H1 (cell line): ENCODE results near the gene AP1G2. TPM values are rescaled to one million over a fixed set of nuclear protein-coding genes. Genes with fewer than 3 reads are reported as not detected.

Experiments used
- CTCF ChIA-PET: fragments of 300-600 bp; sonication (Branson Sonifier 250); formaldehyde crosslinking; loops from one replicate; lab custom pipeline; 2021; ENCODE audit not compliant: partially characterized antibody; lab: Charles Lee
- POLR2A ChIA-PET: fragments of 300-600 bp; sonication (Branson Sonifier 250); formaldehyde crosslinking; loops from one replicate; lab custom pipeline; 2021; ENCODE audit warnings: inconsistent platforms; ENCODE audit not compliant: partially characterized antibody; lab: Charles Lee
- DNase-seq, 2 experiments: peaks; one replicate each; pipeline versions ENCODE4 v3.0.0 to v3.0.0-alpha.2; 2010 to 2022; ENCODE audit warnings: low spot score in 2 of 2, low read depth in 1 of 2, mixed read lengths in 1 of 2
- FAIRE-seq: peaks from 2 replicates; lab custom pipeline; 2011; peaks lifted over from hg19 to GRCh38; lab: Jason Lieb, UNC
- H2AFZ ChIP-seq: 2 replicates; pipeline ENCODE4 v1.8.1; 2012; ENCODE audit warnings: low read length, inconsistent platforms
- H2AK5ac ChIP-seq: 2 replicates; pipeline ENCODE4 v1.6.1; 2013; ENCODE audit warnings: low read depth, low read length
- H2BK120ac ChIP-seq: replicated peaks from 2 replicates; pipeline ENCODE3; 2013; ENCODE audit warnings: low read depth, low read length, inconsistent platforms
- H2BK12ac ChIP-seq: 2 replicates; pipeline ENCODE4 v1.6.1; 2013; ENCODE audit warnings: low read depth, low read length
- H2BK15ac ChIP-seq: 2 replicates; pipeline ENCODE4 v1.6.1; 2013; ENCODE audit warnings: low read length
- H2BK20ac ChIP-seq: 2 replicates; pipeline ENCODE4 v1.6.1; 2013; ENCODE audit warnings: low read length
- H2BK5ac ChIP-seq: 2 replicates; pipeline ENCODE4 v1.6.1; 2013; ENCODE audit warnings: low read depth, low read length
- H3K14ac ChIP-seq: 2 replicates; pipeline ENCODE4 v1.6.1; 2013; ENCODE audit warnings: inconsistent platforms; ENCODE audit not compliant: insufficient read length
- H3K18ac ChIP-seq: 2 replicates; pipeline ENCODE4 v1.6.1; 2013; ENCODE audit warnings: low read length; ENCODE audit errors: extremely low read depth
- H3K23ac ChIP-seq: 2 replicates; pipeline ENCODE4 v1.6.1; 2013; ENCODE audit warnings: inconsistent platforms; ENCODE audit not compliant: insufficient read length
- H3K23me2 ChIP-seq: 2 replicates; pipeline ENCODE4 v1.6.1; 2013; ENCODE audit warnings: low read depth, low read length
- H3K27ac ChIP-seq: 2 replicates; pipeline ENCODE4 v1.6.1; 2011; ENCODE audit warnings: low read depth, low read length, inconsistent platforms
- H3K27me3 ChIP-seq, 4 experiments: replicated peaks in 1 of 4; 1 replicate in 1 of 4; 2 replicates in 3 of 4; pipeline versions ENCODE4 v1.6.1 to v1.8.1; 2011 to 2013; ENCODE audit warnings: low read length in 3 of 4, mild to moderate bottlenecking in 3 of 4, inconsistent platforms in 2 of 4, mixed read lengths in 2 of 4, moderate library complexity in 1 of 4; ENCODE audit not compliant: control insufficient read depth in 3 of 4, insufficient read depth in 3 of 4; ENCODE audit errors: extremely low read depth in 1 of 4
- H3K36me3 ChIP-seq, 4 experiments: 2 replicates each; pipeline versions ENCODE4 v1.6.1 to v1.8.1; 2011 to 2013; ENCODE audit warnings: mild to moderate bottlenecking in 4 of 4, low read length in 3 of 4, moderate library complexity in 2 of 4, control low read depth in 1 of 4, inconsistent platforms in 1 of 4; ENCODE audit not compliant: insufficient read depth in 4 of 4, control insufficient read depth in 2 of 4
- H3K4ac ChIP-seq: replicated peaks from 2 replicates; pipeline ENCODE3; 2013; ENCODE audit warnings: low read length, low read depth, mixed read lengths, inconsistent platforms; ENCODE audit not compliant: insufficient read length
- H3K4me1 ChIP-seq, 4 experiments: replicated peaks in 1 of 4; 1 replicate in 1 of 4; 2 replicates in 3 of 4; pipeline versions ENCODE4 v1.6.1 to v1.8.1; 2011 to 2013; ENCODE audit warnings: low read length in 3 of 4, inconsistent platforms in 2 of 4, mixed read lengths in 1 of 4; ENCODE audit not compliant: insufficient read depth in 4 of 4, control insufficient read depth in 3 of 4
- H3K4me2 ChIP-seq, 2 experiments: 2 replicates each; pipeline versions ENCODE4 v1.6.1 to v1.8.1; 2011 to 2013; ENCODE audit warnings: low read depth in 2 of 2, low read length in 2 of 2, control low read depth in 1 of 2, inconsistent platforms in 1 of 2, mild to moderate bottlenecking in 1 of 2; ENCODE audit not compliant: insufficient read depth in 1 of 2
- H3K4me3 ChIP-seq, 4 experiments: fragments of 200-600, 300-600 bp in 1 of 4; sonication (generic), shearing (Covaris generic), sonication (Bioruptor Twin) in 1 of 4; 2 replicates each; pipeline versions ENCODE4 v1.5.1 to v1.8.1; 2011 to 2016; ENCODE audit warnings: low read length in 4 of 4, low read depth in 3 of 4, control low read depth in 2 of 4, inconsistent platforms in 2 of 4, mild to moderate bottlenecking in 2 of 4, mixed read lengths in 1 of 4, moderate library complexity in 1 of 4; ENCODE audit not compliant: insufficient read depth in 2 of 4; ENCODE audit errors: extremely low read depth in 1 of 4
- H3K56ac ChIP-seq: replicated peaks from 2 replicates; pipeline ENCODE3; 2013; ENCODE audit warnings: low read depth, mild to moderate bottlenecking, mixed read lengths, low read length, inconsistent platforms; ENCODE audit not compliant: insufficient read length
- H3K79me1 ChIP-seq: 2 replicates; pipeline ENCODE4 v1.6.1; 2013; ENCODE audit warnings: low read depth, low read length, control low read depth
- H3K79me2 ChIP-seq, 2 experiments: 2 replicates each; pipeline versions ENCODE4 v1.6.1 to v1.8.1; 2012 to 2013; ENCODE audit warnings: low read length in 2 of 2, mild to moderate bottlenecking in 2 of 2, inconsistent platforms in 1 of 2; ENCODE audit not compliant: insufficient read depth in 2 of 2, control insufficient read depth in 1 of 2
- H3K9ac ChIP-seq, 4 experiments: replicated peaks in 1 of 4; 1 replicate in 1 of 4; 2 replicates in 3 of 4; pipeline versions ENCODE4 v1.6.1 to v1.8.1; 2011 to 2013; ENCODE audit warnings: low read depth in 3 of 4, low read length in 3 of 4, control low read depth in 2 of 4, mild to moderate bottlenecking in 2 of 4, moderate library complexity in 2 of 4, inconsistent platforms in 1 of 4; ENCODE audit errors: extremely low read depth in 1 of 4
- H3K9me3 ChIP-seq, 2 experiments: 2 replicates each; pipeline versions ENCODE4 v1.6.1 to v1.8.1; 2012 to 2013; ENCODE audit warnings: mild to moderate bottlenecking in 2 of 2, moderate library complexity in 2 of 2, control low read depth in 1 of 2, inconsistent platforms in 1 of 2, low read depth in 1 of 2, low read length in 1 of 2, mixed read lengths in 1 of 2; ENCODE audit not compliant: insufficient read depth in 2 of 2
- H4K20me1 ChIP-seq, 2 experiments: replicated peaks in 1 of 2; 2 replicates each; pipeline versions ENCODE3 to v1.8.1; 2011 to 2013; ENCODE audit warnings: inconsistent platforms in 2 of 2, low read length in 2 of 2, mild to moderate bottlenecking in 1 of 2; ENCODE audit not compliant: insufficient read depth in 2 of 2, control insufficient read depth in 1 of 2
- H4K5ac ChIP-seq: 2 replicates; pipeline ENCODE4 v1.6.1; 2013; ENCODE audit warnings: low read length, low read depth, mixed read lengths, inconsistent platforms; ENCODE audit not compliant: insufficient read length
- H4K8ac ChIP-seq: 2 replicates; pipeline ENCODE4 v1.8.0; 2013; ENCODE audit warnings: mild to moderate bottlenecking, moderate library complexity, low read length, inconsistent platforms; ENCODE audit not compliant: insufficient read depth; ENCODE audit errors: extremely low read depth
- H4K91ac ChIP-seq: replicated peaks from 2 replicates; pipeline ENCODE3; 2013; ENCODE audit warnings: low read length, mixed read lengths, inconsistent platforms; ENCODE audit not compliant: insufficient read length
- ASH2L ChIP-seq: fragments of 200-600, 300-600 bp; sonication (generic); IDR thresholded peaks from one replicate; pipeline ENCODE4 v1.7.1; 2017; ENCODE audit warnings: low read length
- ATF2 ChIP-seq: IDR thresholded peaks from 2 replicates; pipeline ENCODE4 v1.6.1; 2012; ENCODE audit warnings: low read length, inconsistent platforms
- CTBP2 ChIP-seq: IDR thresholded peaks from 2 replicates; pipeline ENCODE4 v1.7.0; 2011; ENCODE audit warnings: borderline replicate concordance, mild to moderate bottlenecking, moderate library complexity, mixed read lengths, low read length; ENCODE audit not compliant: insufficient read depth, insufficient read length
- EGR1 ChIP-seq: IDR thresholded peaks from 2 replicates; pipeline ENCODE4 v1.6.1; 2011; ENCODE audit warnings: low read depth, low read length, borderline replicate concordance
- KDM4A ChIP-seq: IDR thresholded peaks from one replicate; pipeline ENCODE4 v1.7.1; 2012; ENCODE audit warnings: low read depth, mild to moderate bottlenecking, moderate library complexity, low read length, inconsistent platforms; ENCODE audit not compliant: severe bottlenecking
- POLR2AphosphoS5 ChIP-seq: IDR thresholded peaks from 2 replicates; pipeline ENCODE4 v1.6.1; 2011; ENCODE audit warnings: low read depth, low read length
- RBBP5 ChIP-seq: IDR thresholded peaks from 2 replicates; pipeline ENCODE4 v1.7.1; 2012; ENCODE audit warnings: low read depth, mild to moderate bottlenecking, inconsistent platforms, low read length, moderate library complexity, borderline replicate concordance
- SIN3A ChIP-seq, 2 experiments: IDR thresholded peaks in 1 of 2; conservative IDR thresholded peaks in 1 of 2; 2 replicates each; pipeline ENCODE4 v1.6.1; 2011 to 2012; ENCODE audit warnings: low read length in 2 of 2, improper control_type of control experiment in 1 of 2, low read depth in 1 of 2, mild to moderate bottlenecking in 1 of 2
- SP4 ChIP-seq: IDR thresholded peaks from 2 replicates; pipeline ENCODE4 v1.6.1; 2012; ENCODE audit warnings: low read length, inconsistent platforms
- TAF1 ChIP-seq: IDR thresholded peaks from 2 replicates; pipeline ENCODE4 v1.6.1; 2011; ENCODE audit warnings: mild to moderate bottlenecking, low read depth, low read length
- WGBS, 2 experiments: shearing (Covaris generic) in 1 of 2; methylation state at CpG; one replicate each; pipeline versions ENCODE4 v1.1.6 to v1.1.7; 2013 to 2015; ENCODE audit warnings: low lambda C conversion rate in 2 of 2, mixed read lengths in 2 of 2, inconsistent platforms in 1 of 2, low coverage in 1 of 2, missing lambda C conversion rate in 1 of 2; ENCODE audit not compliant: insufficient replicate concordance in 2 of 2, insufficient coverage in 1 of 2, insufficient read length in 1 of 2; ENCODE audit errors: extremely low coverage in 1 of 2, missing lambda C conversion rate in 1 of 2; 5-methylcytosine and 5-hydroxymethylcytosine counted together
- polyA plus RNA-seq, 7 experiments: library from polyadenylated mRNA; depleted of rRNA in 3 of 7; stranded (reverse) in 5 of 7; unstranded in 2 of 7; fragments of >200 nt in 5 of 7; fragments of 200-250 nt in 2 of 7; gene quantifications; 1 replicate in 5 of 7; 2 replicates in 1 of 7; 4 replicates in 1 of 7; pipeline versions ENCODE4 v1.2.1 to v1.2.3, GENCODE V29; 2011 to 2013; ENCODE audit warnings: missing spikeins in 2 of 7, mixed read lengths in 2 of 7
- total RNA-seq: library from RNA; stranded (reverse); fragmentation: NEBNext Ultra II Directional; extraction: Animal tissue kit (Norgen Biotek cat#: 25700); gene quantifications from 2 replicates; pipeline ENCODE4 v1.2.1, GENCODE V29; 2021

AP1G2 gene
- total and polyA plus RNA-seq, 2 of the 8 experiments (the other 6 are each of a cell fraction or from before 2014, with no cell fraction given): 70.9 to 134 TPM

- Histone ChIP-seq H2AFZ (no peak overlapping the region), H3K23ac (no peak overlapping the region), H3K23me2 (peaks cover 17% of the 10 kb centered on the region), H3K9ac (peak overlapping the region; percentile 56 to 82 (median 72)), H4K5ac (peak overlapping the region; percentile 61), H2BK120ac (no peak overlapping the region), H3K27ac (peak overlapping the region; percentile 61), H2BK20ac (no peak overlapping the region), H3K4me1 (peaks cover 26 to 49% (median 35%) of the 10 kb centered on the region in 4 experiments), H3K14ac (peak overlapping the region; percentile 2), H3K9me3 (no peaks in the 10 kb centered on the region), H4K20me1 (peaks cover 0 to 2% of the 10 kb centered on the region in 2 experiments), H2BK12ac (peak overlapping the region; percentile 90), H4K8ac (peak overlapping the region; percentile 75), H3K79me1 (peaks cover 19% of the 10 kb centered on the region; the same call in 1 of the 2 replicates), H2AK5ac (0 out of 2 replicates have a peak overlapping the region, but pooled peaks have one; percentile 96), H3K18ac (peak overlapping the region; percentile 90), H3K4ac (peak overlapping the region; percentile 76), H3K79me2 (peaks cover 10 to 49% of the 10 kb centered on the region in 2 experiments; a peak in 3 of 4 replicates), H4K91ac (peak overlapping the region; percentile 82), H3K4me2 (peak overlapping the region; percentile 99 to 100), H3K27me3 (no peaks in the 10 kb centered on the region), H2BK15ac (no peak overlapping the region), H2BK5ac (peak overlapping the region; percentile 95), H3K36me3 (peaks cover 0 to 2% (median 1%) of the 10 kb centered on the region in 4 experiments; a peak in 2 of 8 replicates), H3K4me3 (peak overlapping the region; percentile 87 to 99 (median 92)), H3K56ac (peak overlapping the region; percentile 93)
- 7% methylated on average over 14 of the region's 37 CpGs; no CpG with 5 or more reads in 1 of the 2 experiments for WGBS, 2 experiments
- FAIRE-seq (no peak), DNase-seq (peak in 1 of 2 experiments; percentile 80)
- ChIA-PET POLR2A (interaction anchor here (0.6 to 52.7 kb wide), 7 partner anchors 3 to 544 kb away, joined by 3 to 1523 read pairs (median 4); partner anchors contain the start of genes AP1G2, NGDN, THTPA and ZFHX2), CTCF (interaction anchor here (34.2 to 70.5 kb wide), 2 partner anchors 23 to 74 kb away, joined by 1314 to 2092 read pairs; partner anchors contain the start of gene NGDN)
- TF ChIP-seq SP4: no peak
- TF ChIP-seq KDM4A: peak; percentile 28
- peak; percentile 10; the same call in 1 of the 2 replicates for TF ChIP-seq POLR2AphosphoS5
- TF ChIP-seq TAF1: peak; percentile 46; the same call in 1 of the 2 replicates
- peak; percentile 92 for TF ChIP-seq ASH2L
- TF ChIP-seq SIN3A (conservative IDR thresholded peaks at IDR 0.05 in 1 of 2, IDR thresholded peaks at IDR 0.05 in 1 of 2; ENCODE audit: low read depth in 1 of 2, low read length in 2 of 2): peak; percentile 79 to 89; a peak in 2 of 4 replicates
- peak; percentile 71; the same call in 1 of the 2 replicates for TF ChIP-seq RBBP5
- no peak for TF ChIP-seq ATF2
- peak; percentile 84; the same call in 1 of the 2 replicates for TF ChIP-seq EGR1
- TF ChIP-seq CTBP2: no peak
Observed at GRCh38 chr14:23550812-23551265, 16.8 kb downstream of the AP1G2 start.
